ENCODE results near the gene HERC2. TPM values are rescaled to one million over a fixed set of nuclear protein-coding genes. Genes with fewer than 3 reads are reported as not detected.
A peak's percentile ranks its signal among the peaks of the same experiment; 100 is the strongest.
"Not testable (repeated sequence)": the region's sequence is repeated elsewhere in the genome, so short reads cannot be mapped to it uniquely, and the experiment has no call there.

HERC2 gene
- total RNA-seq, 1 experiment from 2014 or later, result 69.2 TPM

DNA sequence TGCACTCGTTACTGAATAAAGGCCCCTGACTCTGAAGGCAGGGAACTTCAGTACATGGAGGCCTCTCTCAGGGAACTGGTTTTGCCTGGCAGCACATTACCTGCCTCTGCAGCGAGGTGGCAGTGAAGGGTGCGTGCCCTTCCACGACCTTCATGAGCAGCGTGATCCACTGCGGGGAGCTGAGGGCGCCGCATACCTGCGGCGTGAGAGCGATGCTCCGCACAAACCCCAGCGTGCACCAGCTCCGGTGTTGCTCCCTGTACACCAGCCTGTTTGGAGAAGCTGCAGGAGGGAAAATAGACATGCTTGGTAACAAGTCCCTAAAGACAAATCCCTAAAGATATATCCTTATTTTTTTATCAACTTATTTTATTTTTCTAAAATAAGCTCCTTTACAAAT lies 106.5 kb downstream of the HERC2 start:
- H3K9ac ChIP-seq (ENCODE audit: extremely low read depth, insufficient read length, low read length); H3K27ac ChIP-seq (ENCODE audit: insufficient read length, low read depth, low read length); H3K14ac ChIP-seq (ENCODE audit: insufficient read depth, low read length); H4K91ac ChIP-seq (ENCODE audit: insufficient read length, low read depth, low read length); H2AFZ ChIP-seq (ENCODE audit: low read length); H3K9me3 ChIP-seq (ENCODE audit: control insufficient read depth, low read depth, low read length); H3T11ph ChIP-seq (ENCODE audit: low read length); H2BK5ac ChIP-seq (ENCODE audit: insufficient read length, low read length); H2BK12ac ChIP-seq (ENCODE audit: insufficient read length, low read depth, low read length); H3K9me3 Mint-ChIP-seq; H3K4ac ChIP-seq (ENCODE audit: low read depth, low read length); H2BK20ac ChIP-seq (ENCODE audit: low read depth, low read length, poor library complexity, severe bottlenecking); H3K18ac ChIP-seq (ENCODE audit: insufficient read length, low read depth, low read length); H3K4me3 Mint-ChIP-seq; H3K79me2 ChIP-seq (ENCODE audit: insufficient read depth, low read length); H4K8ac ChIP-seq (replicated peaks; ENCODE audit: insufficient read length, low read depth, low read length); H2AK5ac ChIP-seq (ENCODE audit: insufficient read length, low read length); H3K4me2 ChIP-seq (ENCODE audit: insufficient read depth, insufficient read length, low read length); H3K79me1 ChIP-seq (ENCODE audit: insufficient read depth, low read depth, low read length, poor library complexity, severe bottlenecking); H4K5ac ChIP-seq (ENCODE audit: insufficient read length, low read depth, low read length); H3K56ac ChIP-seq (ENCODE audit: insufficient read length, low read depth, low read length); H3K27ac Mint-ChIP-seq; H3K23me2 ChIP-seq (ENCODE audit: insufficient read length, low read depth, low read length, poor library complexity, severe bottlenecking); DNase-seq; H3K4me1 Mint-ChIP-seq; H3K23ac ChIP-seq (ENCODE audit: insufficient read length, low read depth, low read length); H2BK15ac ChIP-seq (ENCODE audit: low read depth, low read length); H3K4me1 ChIP-seq (ENCODE audit: insufficient read depth, low read length); H3K27me3 Mint-ChIP-seq (ENCODE audit: low read depth); H2BK120ac ChIP-seq (ENCODE audit: low read depth, low read length, poor library complexity, severe bottlenecking); H3K27me3 ChIP-seq (ENCODE audit: insufficient read depth, low read length); H4K20me1 ChIP-seq (ENCODE audit: control insufficient read depth, insufficient read depth, insufficient read length): not testable (repeated sequence)
- peaks cover 30 to 51% (median 47%) of the 10 kb centered on the region in 3 experiments; a peak in 6 of 7 replicates for H3K36me3 Mint-ChIP-seq (ENCODE audit: insufficient read depth in 1 of 3, low read depth in 3 of 3)
- WGBS (ENCODE audit: extremely low coverage, insufficient read length, low lambda C conversion rate), result no CpG with 5 or more reads among the region's 14 CpGs

DNA sequence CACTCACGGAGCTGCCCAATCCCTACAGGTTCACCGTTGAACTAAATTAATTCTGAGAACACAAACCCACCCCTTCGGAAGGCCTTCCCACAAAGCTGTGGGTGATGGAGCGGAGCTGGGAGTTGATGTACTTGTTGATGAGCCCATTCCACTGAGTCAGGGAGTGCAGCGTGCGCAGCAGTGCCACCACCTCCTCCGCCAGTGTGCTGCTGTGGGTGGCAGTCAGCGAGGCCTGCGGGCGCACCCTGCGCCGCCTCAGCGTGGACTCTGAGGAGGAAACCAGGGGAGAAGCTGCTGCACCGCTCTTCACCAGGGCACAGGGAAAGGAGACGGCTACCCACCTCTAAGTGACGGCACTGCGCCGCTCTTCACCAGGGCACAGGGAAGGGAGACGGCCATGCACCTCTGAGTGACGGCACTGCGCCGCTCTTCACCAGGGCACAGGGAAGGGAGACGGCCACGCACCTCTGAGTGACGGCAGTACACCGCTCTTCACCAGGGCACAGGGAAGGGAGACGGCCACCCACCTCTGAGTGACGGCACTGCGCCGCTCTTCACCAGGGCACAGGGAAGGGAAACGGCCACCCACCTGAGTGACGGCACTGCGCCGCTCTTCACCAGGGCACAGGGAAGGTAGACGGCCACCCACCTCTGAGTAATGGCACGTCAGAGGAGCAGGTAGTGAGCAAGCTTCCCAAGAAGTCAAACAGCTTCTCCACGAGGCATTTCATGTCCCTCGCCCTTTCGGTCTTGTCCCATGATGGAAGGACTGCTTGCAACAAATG lies 107.8 kb downstream of the HERC2 start:
- not testable (repeated sequence) for H3K4ac ChIP-seq (ENCODE audit: low read depth, low read length); H3K14ac ChIP-seq (ENCODE audit: insufficient read depth, low read length); H2BK15ac ChIP-seq (ENCODE audit: low read depth, low read length); H3K79me2 ChIP-seq (ENCODE audit: insufficient read depth, low read length); H4K5ac ChIP-seq (ENCODE audit: insufficient read length, low read depth, low read length); H2AFZ ChIP-seq (ENCODE audit: low read length); H2BK5ac ChIP-seq (ENCODE audit: insufficient read length, low read length); H3K79me1 ChIP-seq (ENCODE audit: insufficient read depth, low read depth, low read length, poor library complexity, severe bottlenecking); H4K8ac ChIP-seq (replicated peaks; ENCODE audit: insufficient read length, low read depth, low read length); H3K4me2 ChIP-seq (ENCODE audit: insufficient read depth, insufficient read length, low read length); H4K20me1 ChIP-seq (ENCODE audit: control insufficient read depth, insufficient read depth, insufficient read length); H3K18ac ChIP-seq (ENCODE audit: insufficient read length, low read depth, low read length); H2BK120ac ChIP-seq (ENCODE audit: low read depth, low read length, poor library complexity, severe bottlenecking); H4K91ac ChIP-seq (ENCODE audit: insufficient read length, low read depth, low read length); H2BK12ac ChIP-seq (ENCODE audit: insufficient read length, low read depth, low read length); H3K9me3 ChIP-seq (ENCODE audit: control insufficient read depth, low read depth, low read length); H3T11ph ChIP-seq (ENCODE audit: low read length); H3K4me1 Mint-ChIP-seq; H3K27me3 ChIP-seq (ENCODE audit: insufficient read depth, low read length); H3K4me1 ChIP-seq (ENCODE audit: insufficient read depth, low read length); H2AK5ac ChIP-seq (ENCODE audit: insufficient read length, low read length); H3K27ac ChIP-seq (ENCODE audit: insufficient read length, low read depth, low read length); H3K4me3 Mint-ChIP-seq; H3K9me3 Mint-ChIP-seq; H2BK20ac ChIP-seq (ENCODE audit: low read depth, low read length, poor library complexity, severe bottlenecking); H3K23ac ChIP-seq (ENCODE audit: insufficient read length, low read depth, low read length); H3K27me3 Mint-ChIP-seq (ENCODE audit: low read depth); H3K23me2 ChIP-seq (ENCODE audit: insufficient read length, low read depth, low read length, poor library complexity, severe bottlenecking); H3K9ac ChIP-seq (ENCODE audit: extremely low read depth, insufficient read length, low read length); DNase-seq; H3K56ac ChIP-seq (ENCODE audit: insufficient read length, low read depth, low read length)
- H3K36me3 Mint-ChIP-seq (ENCODE audit: insufficient read depth in 1 of 3, low read depth in 3 of 3), result peaks cover 27 to 48% (median 40%) of the 10 kb centered on the region in 3 experiments; a peak in 6 of 7 replicates
- H3K27ac Mint-ChIP-seq, result peak overlapping the region in 2 of 3 experiments; percentile 40 to 61; a peak in 2 of 7 replicates
- WGBS (ENCODE audit: extremely low coverage, insufficient read length, low lambda C conversion rate), result no CpG with 5 or more reads among the region's 39 CpGs

All from H9 (cell line).